GM21381 (cell line): Measurements from ENCODE around the gene CPNE7.
"Not testable (repeated sequence)": the region's sequence is repeated elsewhere in the genome, so short reads cannot be mapped to it uniquely, and the experiment has no call there.

Source experiments
- ATAC-seq: cut with Tn5 transposase; IDR thresholded peaks from one replicate; pipeline ENCODE4 v1.9.1; 2021; ENCODE audit warnings: mild to moderate bottlenecking, moderate library complexity; ENCODE audit not compliant: unreplicated experiment

Gene CPNE7

GRCh38 chr16:89582614-89583196 lies 7.1 kb downstream of the CPNE7 start:
- ATAC-seq: no peak

GRCh38 chr16:89583197-89583894 lies 7.8 kb downstream of the CPNE7 start:
- ATAC-seq: no peak

GRCh38 chr16:89583895-89584644 lies 8.5 kb downstream of the CPNE7 start:
- ATAC-seq: no peak

- ATAC-seq: no peak
These were observed 9.4 kb downstream of the CPNE7 start for GRCh38 chr16:89584768-89585549.

GRCh38 chr16:89586218-89586617 lies 10.7 kb downstream of the CPNE7 start:
- no peak for ATAC-seq

GRCh38 chr16:89586853-89587252 lies 11.3 kb downstream of the CPNE7 start:
- no peak for ATAC-seq

GRCh38 chr16:89587676-89588075 lies 12.1 kb downstream of the CPNE7 start:
- not testable (repeated sequence) for ATAC-seq

GRCh38 chr16:89588413-89589109 lies 13.0 kb downstream of the CPNE7 start:
- no peak for ATAC-seq

- no peak for ATAC-seq
These were observed 13.8 kb downstream of the CPNE7 start for GRCh38 chr16:89589241-89589926.

- no peak for ATAC-seq
These were observed 18.3 kb downstream of the CPNE7 start for GRCh38 chr16:89593841-89594240.

GRCh38 chr16:89595330-89596060 lies 19.9 kb downstream of the CPNE7 start:
- ATAC-seq: no peak

GRCh38 chr16:89596061-89596689 lies 20.6 kb downstream of the CPNE7 start:
- ATAC-seq: no peak

- ATAC-seq: no peak
These were observed 21.5 kb downstream of the CPNE7 start for GRCh38 chr16:89596957-89597649.

- ATAC-seq: no peak
These were observed 22.6 kb downstream of the CPNE7 start for GRCh38 chr16:89598199-89598598.

- no peak for ATAC-seq
These were observed 23.9 kb downstream of the CPNE7 start for GRCh38 chr16:89599451-89599858.

- ATAC-seq: no peak
These were observed 24.3 kb downstream of the CPNE7 start for GRCh38 chr16:89599902-89600301.

GRCh38 chr16:89600427-89600826 lies 24.9 kb downstream of the CPNE7 start:
- ATAC-seq: no peak

- ATAC-seq: no peak
These were observed 25.4 kb downstream of the CPNE7 start for GRCh38 chr16:89600956-89601355.
